Ramos (cell line): Measurements from ENCODE around the gene PRCD.
"Not testable (repeated sequence)": the region's sequence is repeated elsewhere in the genome, so short reads cannot be mapped to it uniquely, and the experiment has no call there.

Source experiments
- in situ Hi-C: fragments of 300-500 bp; cut with MboI; formaldehyde crosslinking; loops from one replicate; pipeline ENCODE4 v1.14.3; 2022; ENCODE audit warnings: low sequenced_read_pairs; ENCODE audit not compliant: unreplicated experiment

PRCD gene

GRCh38 chr17:76524598-76525512 is 15.0 kb upstream of the PRCD start:
- in situ Hi-C loops: loop anchor here (5.0 to 10.0 kb wide), 2 partner anchors 92 to 160 kb away; no protein-coding TSS in a partner anchor

GRCh38 chr17:76525513-76525833 is 14.4 kb upstream of the PRCD start:
- in situ Hi-C loops: loop anchor here (10.0 kb wide), 1 partner anchor 159 kb away; no protein-coding TSS in a partner anchor

- in situ Hi-C loops: loop anchor here (10.0 kb wide), 1 partner anchor 158 kb away; no protein-coding TSS in a partner anchor
These were observed 12.8 kb upstream of the PRCD start for GRCh38 chr17:76527016-76527415.

GRCh38 chr17:76527430-76528111 is 12.3 kb upstream of the PRCD start:
- in situ Hi-C loops: loop anchor here (10.0 kb wide), 1 partner anchor 157 kb away; no protein-coding TSS in a partner anchor

GRCh38 chr17:76528156-76528527 is 11.7 kb upstream of the PRCD start:
- in situ Hi-C loops: loop anchor here (10.0 kb wide), 1 partner anchor 157 kb away; no protein-coding TSS in a partner anchor

GRCh38 chr17:76528528-76529223 is 11.2 kb upstream of the PRCD start:
- in situ Hi-C loops: loop anchor here (10.0 kb wide), 1 partner anchor 156 kb away; no protein-coding TSS in a partner anchor

- in situ Hi-C loops: loop anchor here (10.0 kb wide), 1 partner anchor 155 kb away; no protein-coding TSS in a partner anchor
These were observed 10.4 kb upstream of the PRCD start for GRCh38 chr17:76529224-76530094.

GRCh38 chr17:76530095-76530723 is 9.6 kb upstream of the PRCD start:
- in situ Hi-C loops: no loop called here

- in situ Hi-C loops: no loop called here
These were observed 8.9 kb upstream of the PRCD start for GRCh38 chr17:76530811-76531485.

GRCh38 chr17:76531486-76532038 is 8.3 kb upstream of the PRCD start:
- in situ Hi-C loops: no loop called here

GRCh38 chr17:76532072-76532651 is 7.7 kb upstream of the PRCD start:
- in situ Hi-C loops: no loop called here

GRCh38 chr17:76533640-76534359 is 6.0 kb upstream of the PRCD start:
- in situ Hi-C loops: not testable (repeated sequence)

- in situ Hi-C loops: no loop called here
These were observed 4.8 kb upstream of the PRCD start for GRCh38 chr17:76534831-76535732.

- in situ Hi-C loops: no loop called here
These were observed 3.9 kb upstream of the PRCD start for GRCh38 chr17:76535788-76536510.

GRCh38 chr17:76536511-76537287 is 3.1 kb upstream of the PRCD start:
- in situ Hi-C loops: no loop called here
